ENCODE measurements around the gene GDF7.

GDF7 gene

GRCh38 chr2:20645301-20645701, 21.6 kb upstream of the GDF7 start:
- no peak for TF ChIP-seq CTCF (IDR thresholded peaks at IDR 0.05; ENCODE audit: low read length, missing control alignments)
- H3K4me3 ChIP-seq (replicated peaks; ENCODE audit: low read depth, low read length), result no peak overlapping the region
- DNase-seq (ENCODE audit: low read depth), result no peak

GRCh38 chr2:20645761-20646160, 21.2 kb upstream of the GDF7 start:
- DNase-seq (ENCODE audit: low read depth), result no peak
- no peak overlapping the region for H3K4me3 ChIP-seq (replicated peaks; ENCODE audit: low read depth, low read length)
- no peak for TF ChIP-seq CTCF (IDR thresholded peaks at IDR 0.05; ENCODE audit: low read length, missing control alignments)

- DNase-seq (ENCODE audit: low read depth), result no peak
- TF ChIP-seq CTCF (IDR thresholded peaks at IDR 0.05; ENCODE audit: low read length, missing control alignments), result no peak
- no peak overlapping the region for H3K4me3 ChIP-seq (replicated peaks; ENCODE audit: low read depth, low read length)
These were observed 20.5 kb upstream of the GDF7 start for GRCh38 chr2:20646446-20646845.

GRCh38 chr2:20647211-20647610, 19.7 kb upstream of the GDF7 start:
- no peak overlapping the region for H3K4me3 ChIP-seq (replicated peaks; ENCODE audit: low read depth, low read length)
- DNase-seq (ENCODE audit: low read depth), result no peak
- no peak for TF ChIP-seq CTCF (IDR thresholded peaks at IDR 0.05; ENCODE audit: low read length, missing control alignments)

GRCh38 chr2:20647738-20648137, 19.2 kb upstream of the GDF7 start:
- H3K4me3 ChIP-seq (replicated peaks; ENCODE audit: low read depth, low read length), result no peak overlapping the region
- no peak for DNase-seq (ENCODE audit: low read depth)
- no peak for TF ChIP-seq CTCF (IDR thresholded peaks at IDR 0.05; ENCODE audit: low read length, missing control alignments)

- no peak for DNase-seq (ENCODE audit: low read depth)
- no peak for TF ChIP-seq CTCF (IDR thresholded peaks at IDR 0.05; ENCODE audit: low read length, missing control alignments)
- H3K4me3 ChIP-seq (replicated peaks; ENCODE audit: low read depth, low read length), result no peak overlapping the region
These were observed 18.7 kb upstream of the GDF7 start for GRCh38 chr2:20648206-20648605.

GRCh38 chr2:20648831-20649230, 18.1 kb upstream of the GDF7 start:
- no peak overlapping the region for H3K4me3 ChIP-seq (replicated peaks; ENCODE audit: low read depth, low read length)
- no peak for DNase-seq (ENCODE audit: low read depth)
- no peak for TF ChIP-seq CTCF (IDR thresholded peaks at IDR 0.05; ENCODE audit: low read length, missing control alignments)
